ENCODE measurements around the gene DENND1A. TPM values are rescaled to one million over a fixed set of nuclear protein-coding genes. Genes with fewer than 3 reads are reported as not detected.

The DENND1A gene
- total RNA-seq, 3 donors from 2014 or later, result 18.4 to 21.3 (median 20.1) TPM

- Histone ChIP-seq H3K4me3 (no peak overlapping the region), H3K27me3 (peaks cover 0 to 10% of the 10 kb centered on the region in 2 donors), H3K9me3 (no peaks in the 10 kb centered on the region), H3K36me3 (no peaks in the 10 kb centered on the region), H3K27ac (no peak overlapping the region), H3K4me1 (no peaks in the 10 kb centered on the region)
- no peak for DNase-seq (ENCODE audit: low spot score in 2 of 2)
- intact Hi-C loops (cut with DNase I; ENCODE audit: low total_unique reads), result loop anchor here (10.0 kb wide), 1 partner anchor 1341 kb away; no protein-coding TSS in a partner anchor
- TF ChIP-seq POLR2AphosphoS5 (IDR thresholded peaks at IDR 0.05) (no peak), CTCF (IDR thresholded peaks at IDR 0.05) (no peak)
Measured at GRCh38 chr9:123365287-123365880, 564.5 kb downstream of the DENND1A start.

- TF ChIP-seq POLR2AphosphoS5 (IDR thresholded peaks at IDR 0.05) (no peak), CTCF (IDR thresholded peaks at IDR 0.05) (no peak), POLR2A (IDR thresholded peaks at IDR 0.05) (no peak)
- intact Hi-C loops (cut with DNase I; ENCODE audit: low total_unique reads), result loop anchor here (10.0 kb wide), 1 partner anchor 1340 kb away; no protein-coding TSS in a partner anchor
Measured at GRCh38 chr9:123364241-123364824, 565.6 kb downstream of the DENND1A start.

GRCh38 chr9:123362856-123363255, 567.1 kb downstream of the DENND1A start:
- TF ChIP-seq CTCF (IDR thresholded peaks at IDR 0.05) (no peak), POLR2AphosphoS5 (IDR thresholded peaks at IDR 0.05) (no peak), POLR2A (IDR thresholded peaks at IDR 0.05) (no peak)
- no peak for DNase-seq (ENCODE audit: low spot score in 2 of 2)
- H3K9me3 ChIP-seq, result no peaks in the 10 kb centered on the region
- intact Hi-C loops (cut with DNase I; ENCODE audit: low total_unique reads), result loop anchor here (10.0 kb wide), 1 partner anchor 1338 kb away; no protein-coding TSS in a partner anchor
- no peaks in the 10 kb centered on the region for H3K36me3 ChIP-seq
- H3K4me1 ChIP-seq, result no peaks in the 10 kb centered on the region
- H3K27ac ChIP-seq, result no peak overlapping the region
- no peaks in the 10 kb centered on the region for H3K27me3 ChIP-seq
- H3K4me3 ChIP-seq, result no peak overlapping the region

More at GRCh38 chr9:123364241-123364824, 565.6 kb downstream of the DENND1A start:
- no peak for DNase-seq (ENCODE audit: low spot score in 2 of 2)
- Histone ChIP-seq H3K4me1 (no peaks in the 10 kb centered on the region), H3K27ac (no peak overlapping the region), H3K36me3 (no peaks in the 10 kb centered on the region), H3K4me3 (no peak overlapping the region), H3K9me3 (no peaks in the 10 kb centered on the region), H3K27me3 (peaks cover 0 to 6% of the 10 kb centered on the region in 2 donors)

GRCh38 chr9:123361731-123362510, 568.0 kb downstream of the DENND1A start:
- intact Hi-C loops (cut with DNase I; ENCODE audit: low total_unique reads), result loop anchor here (10.0 kb wide), 1 partner anchor 1337 kb away; no protein-coding TSS in a partner anchor
- TF ChIP-seq POLR2AphosphoS5 (IDR thresholded peaks at IDR 0.05), result no peak
- no peak for TF ChIP-seq CTCF (IDR thresholded peaks at IDR 0.05)
- TF ChIP-seq POLR2A (IDR thresholded peaks at IDR 0.05), result no peak
- H3K4me3 ChIP-seq, result no peak overlapping the region
- H3K36me3 ChIP-seq, result no peaks in the 10 kb centered on the region
- H3K27ac ChIP-seq, result no peak overlapping the region
- no peaks in the 10 kb centered on the region for H3K9me3 ChIP-seq
- no peaks in the 10 kb centered on the region for H3K27me3 ChIP-seq
- no peaks in the 10 kb centered on the region for H3K4me1 ChIP-seq
- DNase-seq (ENCODE audit: low spot score in 2 of 2), result no peak
